HepG2 (cell line): ENCODE data around the gene MICAL3. TPM values are rescaled to one million over a fixed set of nuclear protein-coding genes. Genes with fewer than 3 reads are reported as not detected.

ENCODE experiments used
- CREB3 ChIP-seq: sonication (generic); formaldehyde crosslinking; IDR thresholded peaks from 2 replicates; pipeline ENCODE4 v1.5.0; 2020; ENCODE audit warnings: missing genetic modification reagents
- HNF4A ChIP-seq: sonication (generic); formaldehyde crosslinking; IDR thresholded peaks from 2 replicates; pipeline ENCODE4 v1.4.0; 2020; ENCODE audit warnings: missing genetic modification reagents
- HNF4G ChIP-seq, 2 experiments: sonication (generic) in 1 of 2; formaldehyde crosslinking in 1 of 2; IDR thresholded peaks; 2 replicates each; pipeline versions ENCODE4 v1.4.0 to v1.6.1; 2011 to 2020; ENCODE audit warnings: borderline replicate concordance in 2 of 2, low read depth in 2 of 2, mild to moderate bottlenecking in 2 of 2, low read length in 1 of 2, missing genetic modification reagents in 1 of 2, moderate library complexity in 1 of 2
- MIER2 ChIP-seq: IDR thresholded peaks from 2 replicates; pipeline ENCODE4 v1.6.1; 2016; ENCODE audit warnings: missing biosample characterization, missing genetic modification reagents
- PAXIP1 ChIP-seq: sonication (generic); formaldehyde crosslinking; conservative IDR thresholded peaks from 2 replicates; pipeline ENCODE4 v1.4.0; 2020; ENCODE audit warnings: mild to moderate bottlenecking, missing genetic modification reagents, moderate library complexity
- PHF21A ChIP-seq: sonication (generic); formaldehyde crosslinking; IDR thresholded peaks from 2 replicates; pipeline ENCODE4 v1.5.0; 2020; ENCODE audit warnings: mild to moderate bottlenecking, missing genetic modification reagents
- PITX1 ChIP-seq: sonication (generic); formaldehyde crosslinking; IDR thresholded peaks from 2 replicates; pipeline ENCODE4 v1.5.1; 2020; ENCODE audit warnings: mild to moderate bottlenecking, missing genetic modification reagents
- SP2 ChIP-seq: sonication (generic); formaldehyde crosslinking; IDR thresholded peaks from 2 replicates; pipeline ENCODE4 v1.5.1; 2020; ENCODE audit warnings: mild to moderate bottlenecking, missing genetic modification reagents
- ZNF10 ChIP-seq: sonication (generic); formaldehyde crosslinking; IDR thresholded peaks from 2 replicates; pipeline ENCODE4 v1.4.0; 2020; ENCODE audit warnings: mild to moderate bottlenecking, low read depth, missing genetic modification reagents, borderline replicate concordance
- ZNF143 ChIP-seq: sonication (generic); formaldehyde crosslinking; IDR thresholded peaks from 2 replicates; pipeline ENCODE4 v1.4.0; 2020; ENCODE audit warnings: missing genetic modification reagents
- ZNF256 ChIP-seq: sonication (generic); formaldehyde crosslinking; conservative IDR thresholded peaks from 2 replicates; pipeline ENCODE4 v1.4.0; 2020; ENCODE audit warnings: missing genetic modification reagents
- polyA plus RNA-seq, 8 experiments: library from polyadenylated mRNA; depleted of rRNA in 3 of 8; stranded (reverse) in 7 of 8; unstranded in 1 of 8; fragments of >200 nt; fragmentation: Illumina TruSeq in 4 of 8; extraction: Trizol in 4 of 8; gene quantifications; 2 replicates each; pipeline versions ENCODE4 v1.2.1 to v1.2.3, GENCODE V29; 2011 to 2016; ENCODE audit warnings: low read depth in 4 of 8, missing spikeins in 1 of 8, mixed read lengths in 1 of 8; ENCODE audit not compliant: insufficient read depth in 1 of 8
- total RNA-seq, 5 experiments: library from RNA; depleted of rRNA; stranded (reverse); fragments of >200 nt; fragmentation: Illumina TruSeq; extraction: Trizol; gene quantifications; 2 replicates each; pipeline ENCODE4 v1.2.3, GENCODE V29; 2016; ENCODE audit warnings: low read depth in 1 of 5

MICAL3 gene
- total and polyA plus RNA-seq, 2 of the 13 experiments (the other 11 are each of a cell fraction or from before 2014, with no cell fraction given), result 5.3 to 12.5 TPM

- TF ChIP-seq CREB3 (CRISPR knock-in tag) (no peak), PAXIP1 (CRISPR knock-in tag) (peak; percentile 74), PHF21A (CRISPR knock-in tag) (0 out of 2 replicates have a peak, but pooled peaks have one; percentile 28), HNF4G (IDR thresholded peaks at IDR 0.05; ENCODE audit: borderline replicate concordance, low read depth, low read length) (0 out of 2 replicates have a peak, but pooled peaks have one; percentile 34), HNF4G (CRISPR knock-in tag; IDR thresholded peaks at IDR 0.05; ENCODE audit: borderline replicate concordance, low read depth) (no peak), ZNF10 (CRISPR knock-in tag) (no peak), PITX1 (CRISPR knock-in tag) (0 out of 2 replicates have a peak, but pooled peaks have one; percentile 16), MIER2 (CRISPR knock-in tag) (no peak), ZNF256 (0 out of 2 replicates have a peak, but pooled peaks have one; percentile 6), ZNF143 (no peak), HNF4A (CRISPR knock-in tag) (peak; percentile 61; the same call in 1 of the 2 replicates), SP2 (no peak)
- TF ChIP-seq, all 625 proteins: peak for 16
Measured at GRCh38 chr22:17893900-17894535, 130.3 kb downstream of the MICAL3 start (continued).
